Gastrocnemius medialis (tissue), 4 donors: ENCODE results near the gene SSX1. TPM values are rescaled to one million over a fixed set of nuclear protein-coding genes. Genes with fewer than 3 reads are reported as not detected.

Experiments used
- total RNA-seq, 4 donors: library from RNA; depleted of rRNA; stranded (reverse); fragments of >200 nt; gene quantifications; one replicate each; pipeline versions ENCODE4 v1.1.0 to v1.2.3, GENCODE V29; 2016

SSX1 gene
- total RNA-seq, 4 donors from 2014 or later: not detected

Other genes starting within 250 kb of the SSX1 start
- gene SPACA5, start 248.4 kb upstream of the SSX1 start, total RNA-seq: not detected
- gene ZNF630, start 183.8 kb upstream of the SSX1 start, total RNA-seq: under 1 TPM; 0.18 to 0.82 (median 0.59) TPM
- not detected for gene SPACA5B, start 124.8 kb upstream of the SSX1 start, total RNA-seq
- gene SSX5, start 58.6 kb upstream of the SSX1 start, total RNA-seq: not detected
- gene SSX3, start 101.3 kb downstream of the SSX1 start, total RNA-seq: not detected
- not detected for gene SSX4, start 128.1 kb downstream of the SSX1 start, total RNA-seq
- gene SSX4B, start 156.6 kb downstream of the SSX1 start, total RNA-seq: not detected
- under 1 TPM in 2 of 4 donors, not detected in 2; 0.46 to 0.69 TPM for gene SLC38A5, start 214.9 kb downstream of the SSX1 start, total RNA-seq
- 10 to 100 TPM; 31.4 to 47.7 (median 38.2) TPM for gene FTSJ1, start 220.8 kb downstream of the SSX1 start, total RNA-seq